ENCODE results near the gene ADAM10.

GRCh38 chr15:58749532-58750337 is at the start of gene ADAM10:
- TF ChIP-seq CTCF (conservative IDR thresholded peaks at IDR 0.05; ENCODE audit: low read length) (no peak), EZH2phosphoT487 (IDR thresholded peaks at IDR 0.05; ENCODE audit: borderline replicate concordance) (no peak)

Measured in Loucy (cell line).